ENCODE measurements around the gene LGR5.
A peak's percentile ranks its signal among the peaks of the same experiment; 100 is the strongest.

LGR5 gene, protein sequence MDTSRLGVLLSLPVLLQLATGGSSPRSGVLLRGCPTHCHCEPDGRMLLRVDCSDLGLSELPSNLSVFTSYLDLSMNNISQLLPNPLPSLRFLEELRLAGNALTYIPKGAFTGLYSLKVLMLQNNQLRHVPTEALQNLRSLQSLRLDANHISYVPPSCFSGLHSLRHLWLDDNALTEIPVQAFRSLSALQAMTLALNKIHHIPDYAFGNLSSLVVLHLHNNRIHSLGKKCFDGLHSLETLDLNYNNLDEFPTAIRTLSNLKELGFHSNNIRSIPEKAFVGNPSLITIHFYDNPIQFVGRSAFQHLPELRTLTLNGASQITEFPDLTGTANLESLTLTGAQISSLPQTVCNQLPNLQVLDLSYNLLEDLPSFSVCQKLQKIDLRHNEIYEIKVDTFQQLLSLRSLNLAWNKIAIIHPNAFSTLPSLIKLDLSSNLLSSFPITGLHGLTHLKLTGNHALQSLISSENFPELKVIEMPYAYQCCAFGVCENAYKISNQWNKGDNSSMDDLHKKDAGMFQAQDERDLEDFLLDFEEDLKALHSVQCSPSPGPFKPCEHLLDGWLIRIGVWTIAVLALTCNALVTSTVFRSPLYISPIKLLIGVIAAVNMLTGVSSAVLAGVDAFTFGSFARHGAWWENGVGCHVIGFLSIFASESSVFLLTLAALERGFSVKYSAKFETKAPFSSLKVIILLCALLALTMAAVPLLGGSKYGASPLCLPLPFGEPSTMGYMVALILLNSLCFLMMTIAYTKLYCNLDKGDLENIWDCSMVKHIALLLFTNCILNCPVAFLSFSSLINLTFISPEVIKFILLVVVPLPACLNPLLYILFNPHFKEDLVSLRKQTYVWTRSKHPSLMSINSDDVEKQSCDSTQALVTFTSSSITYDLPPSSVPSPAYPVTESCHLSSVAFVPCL

DNA sequence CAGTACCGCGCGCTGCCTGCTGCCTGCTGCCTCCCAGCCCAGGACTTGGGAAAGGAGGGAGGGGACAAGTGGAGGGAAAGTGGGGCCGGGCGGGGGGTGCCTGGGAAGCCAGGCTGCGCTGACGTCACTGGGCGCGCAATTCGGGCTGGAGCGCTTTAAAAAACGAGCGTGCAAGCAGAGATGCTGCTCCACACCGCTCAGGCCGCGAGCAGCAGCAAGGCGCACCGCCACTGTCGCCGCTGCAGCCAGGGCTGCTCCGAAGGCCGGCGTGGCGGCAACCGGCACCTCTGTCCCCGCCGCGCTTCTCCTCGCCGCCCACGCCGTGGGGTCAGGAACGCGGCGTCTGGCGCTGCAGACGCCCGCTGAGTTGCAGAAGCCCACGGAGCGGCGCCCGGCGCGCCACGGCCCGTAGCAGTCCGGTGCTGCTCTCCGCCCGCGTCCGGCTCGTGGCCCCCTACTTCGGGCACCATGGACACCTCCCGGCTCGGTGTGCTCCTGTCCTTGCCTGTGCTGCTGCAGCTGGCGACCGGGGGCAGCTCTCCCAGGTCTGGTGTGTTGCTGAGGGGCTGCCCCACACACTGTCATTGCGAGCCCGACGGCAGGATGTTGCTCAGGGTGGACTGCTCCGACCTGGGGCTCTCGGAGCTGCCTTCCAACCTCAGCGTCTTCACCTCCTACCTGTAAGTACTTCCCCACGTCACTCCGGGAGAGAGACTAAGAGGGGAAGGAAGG is at the start of gene LGR5:
Gene LGR5 (plus strand): TSS at position 186 of the 732 bp plus-strand sequence. CDS start 283 bp downstream, at position 469.
- no peak for DNase-seq (ENCODE audit: low spot score)

DNA sequence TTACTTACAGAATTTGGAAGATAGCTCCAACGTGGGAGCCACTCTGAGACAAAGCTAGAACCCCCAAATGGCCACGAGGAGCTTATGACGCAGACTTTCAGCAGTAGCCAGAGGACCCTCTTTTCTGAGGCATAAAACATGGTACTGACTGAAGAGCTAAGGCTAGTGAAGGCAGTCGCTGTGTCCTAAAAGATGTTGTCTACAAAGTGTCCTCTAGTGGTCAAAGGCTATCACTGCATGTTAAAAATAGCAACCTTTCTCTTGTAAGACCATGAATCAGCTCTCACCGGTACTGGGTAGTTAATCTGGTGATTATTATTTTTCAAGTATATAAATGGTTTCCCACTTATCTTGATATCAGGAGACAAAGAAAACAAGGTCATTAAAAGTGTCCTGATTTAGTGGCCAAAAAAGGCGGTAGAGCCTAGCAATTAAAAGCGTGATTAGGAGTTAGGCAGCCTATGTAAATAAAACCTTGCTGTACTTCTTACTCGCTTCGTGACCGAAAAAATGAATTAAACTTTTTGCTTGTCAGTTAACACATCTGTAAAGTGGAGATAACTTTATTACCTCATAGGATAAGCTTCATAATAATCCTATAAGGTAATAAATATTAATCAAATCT is 47.0 kb upstream of the LGR5 start:
- DNase-seq (ENCODE audit: low spot score): peak; percentile 6

DNA sequence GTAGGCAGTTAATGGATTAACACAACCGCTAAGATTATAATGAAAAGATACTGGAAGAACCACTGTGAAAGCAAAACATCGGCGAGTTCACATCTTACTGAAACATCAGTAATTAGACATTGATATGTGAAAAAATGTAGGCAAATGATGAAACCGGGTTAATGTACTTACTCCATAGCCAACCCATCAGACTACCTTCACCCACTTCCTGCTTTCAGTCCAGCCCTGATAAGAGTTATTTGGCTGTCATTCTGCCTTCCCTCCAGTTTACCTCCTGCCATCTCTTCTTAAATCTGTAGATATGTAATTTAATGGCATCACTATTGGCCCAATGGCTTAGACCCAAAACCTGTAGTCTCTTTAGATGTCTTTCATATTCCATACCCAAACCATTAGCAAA is 46.0 kb upstream of the LGR5 start:
- no peak for DNase-seq (ENCODE audit: low spot score)

DNA sequence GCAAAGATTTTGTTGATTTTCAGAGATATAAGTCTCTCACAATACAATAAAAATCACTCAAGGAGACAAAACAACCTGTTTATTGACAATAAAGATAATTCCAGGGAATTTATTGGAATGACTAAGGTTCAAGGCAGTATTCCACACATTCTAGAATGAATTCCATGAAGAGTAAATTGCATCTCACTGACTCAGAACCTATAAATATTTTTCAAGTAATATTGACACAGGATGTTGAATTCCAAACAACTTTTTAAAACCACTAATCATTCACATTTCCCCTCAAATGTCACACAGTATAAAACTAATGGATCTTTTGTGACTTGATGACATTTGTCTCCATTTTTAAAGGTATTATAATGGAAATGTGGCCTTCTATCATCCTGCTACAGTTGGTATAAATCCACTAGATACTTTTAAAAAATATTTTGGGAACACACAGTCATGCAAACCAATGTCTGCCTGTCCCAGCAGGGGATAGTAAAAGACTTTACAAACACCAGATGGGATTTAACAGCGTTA is 42.1 kb upstream of the LGR5 start:
- no peak for DNase-seq (ENCODE audit: low spot score)

DNA sequence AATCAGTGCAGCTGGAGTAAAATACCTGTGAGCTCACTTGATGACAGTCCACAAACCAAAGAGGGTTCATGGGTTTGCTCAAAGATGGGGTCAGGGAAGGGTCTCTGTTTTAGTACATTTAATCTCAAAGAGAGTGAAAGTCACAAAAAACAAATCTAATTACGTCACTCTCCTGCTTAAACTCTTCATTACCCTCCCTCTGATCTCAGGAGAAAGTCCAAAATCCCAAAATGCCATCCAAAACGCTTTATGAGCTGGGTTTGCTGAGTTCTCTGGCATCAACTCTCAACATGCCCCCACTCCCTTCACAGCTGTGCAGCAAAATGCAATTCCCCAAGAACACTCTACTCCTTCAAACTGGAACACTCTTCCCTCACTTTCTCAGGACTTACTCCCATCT is 40.4 kb upstream of the LGR5 start:
- DNase-seq (ENCODE audit: low spot score): no peak

DNA sequence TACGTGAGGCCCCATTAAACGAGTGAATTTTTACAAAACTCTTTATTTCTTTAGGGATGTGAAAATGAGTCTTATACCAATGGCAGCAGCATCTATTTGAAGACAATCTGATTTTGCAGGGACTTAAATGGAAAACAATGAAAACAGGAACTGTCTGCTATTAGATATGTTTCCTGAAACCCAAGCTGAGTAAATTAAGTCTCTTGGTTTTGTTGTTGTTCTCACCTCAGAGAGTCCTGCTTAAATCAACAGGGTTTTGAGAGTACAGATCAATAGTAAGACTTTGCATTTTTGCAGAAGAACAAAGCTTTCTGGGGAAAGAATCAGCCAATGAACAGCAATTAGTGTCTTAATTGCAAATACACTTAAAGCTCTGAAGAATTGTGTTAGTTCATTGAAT is 39.1 kb upstream of the LGR5 start:
- DNase-seq (ENCODE audit: low spot score): no peak

DNA sequence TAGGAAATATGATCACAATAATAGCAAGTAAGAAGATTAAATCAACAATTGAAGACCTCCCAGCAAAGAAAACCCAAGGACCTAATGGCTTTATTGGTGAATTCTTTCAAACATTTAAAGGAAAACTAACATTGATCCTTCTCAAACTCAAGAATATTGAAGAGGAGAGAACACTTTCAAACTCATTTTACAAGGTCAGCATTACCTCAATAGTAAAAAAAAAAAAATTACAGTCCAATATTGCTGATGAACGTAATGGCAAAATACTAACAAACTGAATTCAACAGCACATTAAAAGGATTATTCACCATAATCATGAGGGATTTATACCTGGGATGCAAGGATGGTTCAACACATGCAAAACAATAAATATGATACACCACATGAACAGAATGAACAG is 33.7 kb upstream of the LGR5 start:
- no peak for DNase-seq (ENCODE audit: low spot score)

DNA sequence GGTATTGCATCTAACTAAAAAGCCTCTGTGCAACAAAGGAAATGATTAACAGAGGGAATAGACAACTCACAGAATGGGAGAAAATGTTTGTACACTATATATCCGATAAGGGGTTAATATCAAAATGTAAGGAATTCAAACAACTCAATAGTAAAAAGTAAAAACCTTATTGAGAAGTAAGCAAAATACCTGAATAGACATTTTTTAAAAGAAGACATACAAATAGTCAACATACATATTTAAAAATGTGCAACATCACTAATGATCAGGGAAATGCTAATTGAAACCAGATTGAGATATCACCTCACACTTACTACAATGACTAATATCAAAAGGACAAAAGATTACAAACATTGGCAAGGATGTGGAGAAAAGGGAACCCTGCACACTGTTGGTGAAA is 31.9 kb upstream of the LGR5 start:
- DNase-seq (ENCODE audit: low spot score): no peak

DNA sequence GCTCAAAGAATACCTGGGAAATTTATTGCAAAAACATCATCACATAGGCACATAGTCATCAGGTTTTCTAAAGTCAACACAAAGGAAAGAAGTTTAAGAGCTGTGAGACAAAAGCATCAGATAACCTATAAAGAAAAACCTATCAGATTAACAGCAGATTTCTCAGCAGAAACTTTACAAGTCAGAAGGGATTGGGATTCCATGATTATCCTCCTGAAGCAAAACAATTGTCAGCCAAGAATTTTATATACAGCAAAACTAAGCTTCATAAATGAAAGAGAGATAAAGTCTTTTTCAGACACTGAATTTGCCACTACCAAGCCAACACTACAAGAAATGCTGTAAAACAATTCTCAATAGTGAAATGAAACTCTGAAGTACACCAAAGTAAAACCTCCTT is 28.8 kb upstream of the LGR5 start:
- no peak for DNase-seq (ENCODE audit: low spot score)

DNA sequence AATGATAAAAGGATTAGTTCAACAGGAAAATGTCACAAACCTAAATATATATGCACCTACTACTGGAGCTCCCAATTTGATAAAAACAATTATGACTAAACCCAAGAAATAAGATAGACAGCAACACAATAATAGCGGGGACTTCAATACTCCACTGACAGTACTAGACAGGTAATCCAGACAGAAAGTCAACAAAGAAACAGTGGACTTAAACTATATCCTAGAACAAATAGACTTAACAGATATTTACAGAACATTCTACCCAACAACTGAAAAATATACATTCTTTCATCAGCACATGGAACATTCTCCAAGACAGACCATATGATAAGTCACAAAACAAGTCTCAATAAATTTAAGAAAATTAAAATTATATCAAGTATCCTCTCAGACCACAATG is 28.0 kb upstream of the LGR5 start:
- DNase-seq (ENCODE audit: low spot score): no peak

DNA sequence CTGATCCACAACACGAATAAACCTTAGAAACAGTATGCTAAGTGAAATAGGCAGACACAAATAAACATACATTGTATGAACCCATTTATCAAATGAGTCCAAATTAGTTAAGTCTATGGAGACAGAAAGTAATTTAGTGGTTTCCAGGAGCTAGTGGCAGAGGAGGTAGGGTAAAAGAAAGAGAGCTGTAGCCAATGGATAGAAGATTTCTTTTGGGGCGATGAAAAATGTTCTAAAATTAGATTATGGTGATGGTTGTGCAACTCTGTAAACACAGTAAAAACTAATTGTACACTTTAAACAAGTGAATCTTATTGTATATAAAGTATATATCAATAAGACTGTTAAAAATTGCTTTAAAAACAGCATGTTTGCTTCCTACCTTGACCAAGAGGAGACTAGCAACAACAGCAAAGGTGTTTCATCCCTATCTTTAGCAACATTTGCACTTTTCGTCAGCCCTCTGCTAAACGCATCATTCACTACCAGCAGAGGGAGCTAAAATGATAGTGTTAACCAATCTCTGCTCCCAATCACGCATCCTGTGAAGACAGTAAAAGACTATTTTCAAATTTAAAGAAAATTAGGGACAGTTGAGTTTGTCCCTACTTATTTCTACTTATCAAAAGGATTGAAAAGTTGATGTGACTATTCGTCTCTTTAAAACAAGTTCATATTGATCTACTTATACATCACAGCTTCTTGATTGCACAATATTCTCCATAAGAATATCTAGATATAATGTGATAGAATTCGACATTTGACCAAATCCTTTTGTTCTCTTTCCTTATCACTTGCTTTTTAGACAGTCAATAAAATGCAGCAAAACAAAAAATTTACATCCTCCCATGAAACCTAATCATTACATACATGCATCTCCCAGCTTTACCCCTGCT is 24.0 kb upstream of the LGR5 start:
- DNase-seq (ENCODE audit: low spot score): peak; percentile 52

DNA sequence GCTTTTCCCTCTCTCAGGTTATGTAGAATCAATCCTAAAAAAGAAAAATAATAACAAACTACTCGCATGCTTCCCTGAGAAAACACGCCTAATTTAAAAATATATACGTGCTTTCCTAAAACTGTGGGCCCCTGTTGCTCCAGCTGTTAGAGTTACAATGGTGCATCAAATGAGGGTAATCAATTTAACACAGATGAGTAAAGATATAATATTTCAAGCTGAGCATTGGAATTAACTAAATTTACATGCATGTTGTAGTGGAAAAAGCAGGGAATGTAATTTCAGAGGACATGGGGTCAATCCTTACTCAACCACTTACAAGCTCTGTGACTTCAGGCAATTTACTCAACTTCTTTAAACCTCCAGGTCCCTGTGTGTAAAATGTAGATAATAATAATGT is 22.4 kb upstream of the LGR5 start:
- no peak for DNase-seq (ENCODE audit: low spot score)

DNA sequence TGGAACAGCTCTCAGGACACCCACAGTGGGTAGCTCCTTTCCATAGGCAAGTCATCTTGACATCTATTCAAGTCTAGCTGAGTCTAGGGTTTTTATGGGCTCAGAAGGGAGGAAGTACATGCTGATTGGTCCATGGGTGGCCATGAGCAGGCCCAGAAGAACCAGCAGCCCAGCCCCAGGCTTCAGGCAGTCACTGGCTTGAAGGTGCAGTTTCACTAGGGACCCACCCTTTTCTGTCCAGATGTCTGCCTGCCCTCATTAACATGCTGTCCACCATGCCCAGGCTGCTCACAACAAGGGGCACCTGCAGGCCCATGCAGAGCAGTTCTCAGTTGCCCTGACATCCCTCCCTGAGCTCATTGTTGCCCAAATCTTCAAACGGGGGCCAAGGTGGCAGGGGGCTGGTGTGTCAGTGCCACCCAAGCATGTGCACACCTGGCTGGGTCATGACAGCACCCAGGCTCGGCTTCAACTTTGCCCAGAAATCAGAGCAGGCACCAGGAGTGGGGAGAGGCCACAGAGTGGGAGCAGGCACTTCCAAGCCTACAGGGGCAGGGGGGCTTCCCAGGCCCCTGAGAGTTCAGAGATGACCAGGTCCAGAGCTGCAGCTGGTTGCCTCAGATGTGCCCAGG is 18.7 kb upstream of the LGR5 start:
- DNase-seq (ENCODE audit: low spot score): no peak

DNA sequence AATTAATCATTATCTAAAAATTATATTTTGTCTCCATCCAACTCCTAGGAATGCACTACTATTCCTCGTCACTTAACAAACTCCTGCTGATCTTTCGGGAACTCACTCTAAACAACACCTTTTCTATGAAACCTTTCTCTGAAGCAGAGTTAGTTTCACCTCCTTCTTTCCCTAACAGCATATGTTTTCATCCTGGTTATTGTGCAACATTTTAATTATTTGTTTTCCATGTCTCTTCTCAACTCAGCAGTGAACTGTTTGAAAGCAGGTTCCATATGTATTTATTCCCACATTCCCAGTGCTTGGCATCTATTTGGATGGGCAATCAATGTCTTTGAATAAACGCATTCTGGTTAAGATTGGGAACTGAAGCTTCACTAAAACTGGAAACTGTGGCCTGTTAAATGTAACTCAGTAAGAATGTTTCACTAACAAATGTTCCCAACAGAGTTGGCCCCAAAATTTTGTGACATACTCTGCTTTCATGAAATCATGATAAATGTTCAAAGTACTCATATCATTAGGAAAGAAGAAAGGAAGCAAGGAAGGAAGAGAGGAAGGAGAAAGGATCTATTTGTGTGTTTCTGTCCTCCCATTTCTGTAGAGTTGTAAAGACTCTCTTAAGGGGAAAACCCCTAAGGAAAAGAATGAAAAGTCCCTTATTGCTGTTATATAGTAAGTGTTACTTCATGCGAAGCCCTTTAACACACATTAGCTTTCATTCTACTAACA is 13.9 kb upstream of the LGR5 start:
- no peak for DNase-seq (ENCODE audit: low spot score)

DNA sequence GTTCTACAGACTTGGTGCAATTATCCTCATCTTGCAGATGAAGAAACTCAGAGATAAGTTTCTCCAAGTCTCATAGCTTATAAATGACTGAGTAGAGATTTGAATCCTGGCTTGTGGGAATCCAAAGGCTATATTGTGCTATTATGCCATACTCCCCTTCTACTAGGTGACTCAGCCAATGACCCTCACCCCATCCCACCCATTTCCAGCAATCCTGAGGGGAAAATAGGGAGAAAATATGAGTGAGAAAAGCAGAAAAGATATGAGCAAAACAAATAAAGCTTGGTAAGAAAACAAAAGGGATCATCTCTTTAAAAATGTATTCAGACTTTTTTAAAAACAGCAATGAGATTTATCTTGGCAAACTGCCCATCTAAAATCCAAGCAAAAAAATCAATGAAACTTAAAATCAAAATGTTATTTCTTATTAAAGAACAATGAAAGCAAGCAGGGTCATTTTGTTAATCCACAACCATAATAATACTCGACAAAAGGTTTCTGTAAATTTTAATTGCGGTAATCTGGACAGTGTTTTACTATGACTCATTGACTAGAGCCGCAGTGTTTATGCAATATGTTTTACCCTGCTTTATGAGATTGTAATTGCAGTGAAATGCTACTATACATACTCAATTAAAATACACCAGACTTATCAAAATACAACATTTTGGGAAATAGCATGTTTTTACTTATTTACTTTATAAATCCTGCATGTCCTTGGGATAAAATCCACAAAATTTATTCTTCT is 13.1 kb upstream of the LGR5 start:
- DNase-seq (ENCODE audit: low spot score): no peak

DNA sequence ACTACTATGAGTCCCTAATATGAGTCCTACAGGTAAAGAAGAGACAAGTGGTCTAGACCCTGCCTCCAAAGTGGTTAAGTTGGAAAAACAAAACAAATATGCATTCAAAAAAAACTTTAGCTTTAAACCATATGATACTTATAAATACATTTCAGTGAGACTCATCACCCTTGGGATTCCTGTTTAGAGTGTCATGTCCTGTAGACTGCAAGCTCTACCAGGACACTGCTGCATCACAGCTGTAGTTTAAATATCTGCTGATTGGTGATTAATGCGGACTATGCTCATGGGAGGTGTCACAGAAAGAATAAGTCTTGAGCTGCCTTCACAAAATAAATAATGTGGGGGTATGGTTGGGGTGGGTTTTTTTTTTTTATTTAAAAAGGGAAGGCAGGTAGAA is 8.8 kb upstream of the LGR5 start:
- no peak for DNase-seq (ENCODE audit: low spot score)

DNA sequence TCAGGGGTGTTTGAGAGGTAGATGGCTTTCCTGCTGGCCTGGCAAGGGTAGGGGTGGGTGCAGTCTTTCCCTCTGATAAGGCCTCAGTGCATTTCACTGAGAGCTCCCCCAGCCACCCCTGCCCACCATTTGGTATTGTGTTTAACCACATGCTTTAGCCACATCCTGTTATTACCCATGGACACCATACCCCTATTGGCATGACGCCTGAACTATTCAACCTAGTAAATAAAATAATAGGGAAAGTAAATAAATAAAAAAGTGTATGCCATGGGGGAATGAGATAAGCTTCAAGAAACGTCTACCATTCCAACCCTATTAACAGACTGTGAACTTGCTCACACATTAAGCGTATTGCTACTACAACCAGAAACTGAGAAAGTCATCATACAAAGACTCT is 7.6 kb upstream of the LGR5 start:
- DNase-seq (ENCODE audit: low spot score): no peak

DNA sequence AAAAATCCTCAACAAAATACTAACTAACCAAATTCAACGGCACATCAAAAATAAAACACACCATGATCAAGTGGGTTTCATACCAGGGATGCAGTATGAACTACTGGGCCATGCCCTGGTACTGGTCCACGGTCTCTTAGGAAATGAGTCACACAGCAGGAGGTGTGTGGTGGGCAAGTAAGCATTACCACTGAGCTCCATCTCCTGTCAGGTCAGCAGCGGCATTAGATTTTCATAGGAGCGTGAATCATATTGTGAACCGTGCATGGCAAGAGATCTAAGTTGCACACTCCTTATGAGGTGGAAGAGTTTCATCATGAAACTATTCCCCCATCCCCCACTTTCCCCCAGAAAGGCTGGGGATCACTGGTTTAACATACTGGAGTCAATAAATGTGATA is 6.7 kb upstream of the LGR5 start:
- no peak for DNase-seq (ENCODE audit: low spot score)

DNA sequence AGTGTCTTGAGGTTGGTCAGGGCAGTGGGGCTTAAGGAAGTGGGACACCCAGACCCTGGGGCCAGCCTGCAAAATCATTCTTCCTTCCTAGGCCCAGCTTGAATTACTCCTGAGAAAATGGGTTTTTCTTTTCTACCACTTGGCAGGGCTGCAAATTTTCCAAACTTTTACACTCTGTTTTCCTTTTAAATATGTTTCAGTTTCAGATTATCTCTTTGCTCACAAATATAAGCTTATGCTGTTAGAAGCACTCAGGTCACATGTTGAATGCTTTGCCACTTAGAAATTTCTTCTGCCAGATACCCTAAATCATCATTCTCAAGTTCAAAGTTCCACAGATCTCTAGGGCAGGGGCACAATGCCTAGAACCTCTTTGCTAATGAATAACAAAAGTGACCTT is 2.9 kb upstream of the LGR5 start:
- DNase-seq (ENCODE audit: low spot score): no peak

Data from CD4-positive, alpha-beta T cell treated with Interleukin-2 at 100 ng/mL for 4 hours (primary cell).